Mucosa of rectum (tissue), 2 donors: ENCODE data around the gene MARK4.

ENCODE experiments used
- H3K27ac ChIP-seq, 2 donors: one replicate each; pipeline ENCODE4 v1.7.0; 2013; ENCODE audit warnings: inconsistent platforms in 2 of 2, low read depth in 2 of 2, low read length in 2 of 2
- H3K27me3 ChIP-seq, 2 donors: one replicate each; pipeline ENCODE4 v1.7.0; 2013; ENCODE audit warnings: low read length in 2 of 2; ENCODE audit not compliant: control insufficient read depth in 2 of 2, insufficient read depth in 2 of 2
- H3K36me3 ChIP-seq, 2 donors: one replicate each; pipeline ENCODE4 v1.7.0; 2013; ENCODE audit warnings: low read length in 2 of 2; ENCODE audit not compliant: control insufficient read depth in 2 of 2, insufficient read depth in 2 of 2
- H3K4me1 ChIP-seq, 2 donors: one replicate each; pipeline ENCODE4 v1.7.0; 2013; ENCODE audit warnings: low read length in 2 of 2, mild to moderate bottlenecking in 1 of 2; ENCODE audit not compliant: control insufficient read depth in 2 of 2, insufficient read depth in 2 of 2
- H3K4me3 ChIP-seq, 2 donors: one replicate each; pipeline ENCODE4 v1.7.0; 2013; ENCODE audit warnings: low read length in 2 of 2
- H3K9ac ChIP-seq, 2 donors: one replicate each; pipeline ENCODE4 v1.7.0; 2013; ENCODE audit warnings: low read length in 2 of 2, low read depth in 1 of 2, mild to moderate bottlenecking in 1 of 2
- H3K9me3 ChIP-seq, 2 donors: one replicate each; pipeline ENCODE4 v1.7.0; 2013; ENCODE audit warnings: low read length in 2 of 2; ENCODE audit not compliant: control insufficient read depth in 2 of 2
- donor health status: healthy.
- donor health status: Normal muscosa, but diverticular disease.

Gene MARK4

GRCh38 chr19:45314708-45315245 lies 63.7 kb downstream of the MARK4 start:
- Histone ChIP-seq H3K27me3 (peaks cover 3 to 9% of the 10 kb centered on the region in 2 donors), H3K9ac (no peak overlapping the region), H3K9me3 (no peaks in the 10 kb centered on the region), H3K27ac (no peak overlapping the region), H3K4me1 (no peaks in the 10 kb centered on the region), H3K4me3 (no peak overlapping the region), H3K36me3 (no peaks in the 10 kb centered on the region)

- Histone ChIP-seq H3K4me3 (no peak overlapping the region), H3K9ac (no peak overlapping the region), H3K9me3 (no peaks in the 10 kb centered on the region), H3K36me3 (no peaks in the 10 kb centered on the region), H3K4me1 (no peaks in the 10 kb centered on the region), H3K27me3 (peaks cover 3 to 9% of the 10 kb centered on the region in 2 donors), H3K27ac (no peak overlapping the region)
These were observed 64.2 kb downstream of the MARK4 start for GRCh38 chr19:45315304-45315703.

DNA sequence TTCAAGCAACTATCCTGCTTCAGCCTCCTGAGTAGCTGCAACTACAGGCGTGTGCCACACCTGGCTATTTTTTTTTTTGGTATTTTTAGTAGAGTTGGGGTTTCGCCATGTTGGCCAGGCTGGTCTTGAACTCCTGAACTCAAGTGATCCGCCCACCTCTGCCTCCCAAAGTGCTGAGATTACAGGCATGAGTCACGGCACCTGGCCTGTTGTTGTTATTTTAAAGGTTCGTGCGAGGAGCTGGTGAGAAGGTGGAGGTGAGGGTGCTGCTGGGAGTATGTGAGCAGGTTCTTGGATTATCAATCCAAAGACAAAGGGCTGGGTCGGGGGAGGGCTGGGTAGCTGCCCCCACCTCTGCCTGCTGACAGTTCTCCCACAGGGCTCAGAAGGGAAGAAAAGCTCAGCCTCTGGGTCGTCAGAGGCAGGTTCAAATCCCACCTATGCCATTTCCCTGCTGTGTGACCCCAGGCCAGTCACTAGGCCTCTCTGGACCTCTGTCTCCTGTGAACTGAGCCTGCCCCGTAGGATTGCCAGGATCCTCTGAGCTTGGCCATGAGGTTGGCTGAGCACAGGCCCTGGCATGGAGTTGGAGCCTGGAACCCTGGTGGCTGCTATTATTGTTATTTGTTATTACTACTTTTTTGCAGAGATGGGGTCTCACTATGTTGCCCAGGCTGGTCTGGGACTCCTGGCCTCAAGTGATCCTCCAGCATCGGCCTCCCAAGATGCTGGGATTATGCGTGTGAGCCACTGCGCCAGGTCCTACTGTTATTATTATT lies 70.1 kb downstream of the MARK4 start:
- Histone ChIP-seq H3K27me3 (peaks cover 13 to 20% of the 10 kb centered on the region in 2 donors), H3K9me3 (no peaks in the 10 kb centered on the region), H3K4me3 (no peak overlapping the region), H3K9ac (no peak overlapping the region), H3K27ac (no peak overlapping the region), H3K36me3 (no peaks in the 10 kb centered on the region), H3K4me1 (no peaks in the 10 kb centered on the region)

DNA sequence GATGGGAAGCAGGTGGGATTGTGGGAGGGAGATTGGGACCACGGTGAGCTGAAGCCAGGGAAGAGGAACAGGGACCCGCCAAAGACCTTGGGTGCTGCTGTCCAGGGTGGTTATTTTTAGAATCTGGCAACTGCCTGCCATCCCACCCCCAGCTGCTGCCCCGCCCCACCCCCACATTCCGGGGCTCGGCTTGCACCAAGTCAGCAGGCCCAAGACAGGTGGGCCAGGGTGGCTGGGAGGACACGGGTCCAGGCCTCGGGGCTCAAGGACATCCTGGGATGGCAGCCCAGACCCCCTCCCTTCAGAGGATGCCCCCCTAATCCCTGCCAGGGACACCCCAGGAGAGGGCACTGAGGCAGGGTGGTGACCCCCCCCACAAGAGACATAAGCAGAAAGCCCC lies 70.8 kb downstream of the MARK4 start:
- no peaks in the 10 kb centered on the region for H3K9me3 ChIP-seq
- H3K4me3 ChIP-seq = no peak overlapping the region
- no peak overlapping the region for H3K27ac ChIP-seq
- H3K36me3 ChIP-seq = no peaks in the 10 kb centered on the region
- no peaks in the 10 kb centered on the region for H3K4me1 ChIP-seq
- peaks cover 10 to 20% of the 10 kb centered on the region in 2 donors for H3K27me3 ChIP-seq
- no peak overlapping the region for H3K9ac ChIP-seq

DNA sequence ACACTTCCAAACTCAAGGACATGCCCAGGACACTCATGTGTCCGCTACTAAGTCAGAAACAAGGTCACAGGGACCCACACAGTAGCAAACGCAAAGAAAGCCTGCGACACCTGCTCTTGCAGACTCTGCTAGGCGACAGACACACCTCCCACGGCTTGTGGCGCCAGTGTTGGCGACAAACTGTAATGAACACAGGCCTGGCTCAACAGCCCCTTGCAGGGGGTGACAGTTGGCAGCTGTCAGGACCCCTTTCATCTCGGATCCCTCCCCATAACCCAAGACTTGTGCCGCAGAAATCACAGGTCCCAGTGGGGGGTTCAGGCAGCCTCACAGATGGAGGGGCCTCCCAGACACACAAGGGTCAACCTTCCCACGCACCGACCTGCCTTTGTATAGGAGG lies 71.2 kb downstream of the MARK4 start:
- Histone ChIP-seq H3K9ac (no peak overlapping the region), H3K27ac (no peak overlapping the region)

GRCh38 chr19:45322744-45323281 lies 71.7 kb downstream of the MARK4 start, which contains the start of gene CKM:
Gene CKM (minus strand): TSS chr19:45322875. CDS start chr19:45319713, 3,162 bp downstream.
- H3K9ac ChIP-seq = no peak within 1 kb of the TSS
- H3K4me3 ChIP-seq = no peak within 1 kb of the TSS
- no peaks in the 10 kb centered on the region for H3K9me3 ChIP-seq
- H3K27ac ChIP-seq = no peak within 1 kb of the TSS
- no peaks in the 10 kb centered on the region for H3K4me1 ChIP-seq
- no peaks in the 10 kb centered on the region for H3K36me3 ChIP-seq
- H3K27me3 ChIP-seq = peaks cover 10 to 20% of the 10 kb centered on the region in 2 donors

More for the DNA sequence above, 71.2 kb downstream of the MARK4 start:
- peaks cover 10 to 20% of the 10 kb centered on the region in 2 donors for H3K27me3 ChIP-seq
- H3K9me3 ChIP-seq = no peaks in the 10 kb centered on the region
- H3K36me3 ChIP-seq = no peaks in the 10 kb centered on the region
- no peaks in the 10 kb centered on the region for H3K4me1 ChIP-seq
- H3K4me3 ChIP-seq = no peak overlapping the region

DNA sequence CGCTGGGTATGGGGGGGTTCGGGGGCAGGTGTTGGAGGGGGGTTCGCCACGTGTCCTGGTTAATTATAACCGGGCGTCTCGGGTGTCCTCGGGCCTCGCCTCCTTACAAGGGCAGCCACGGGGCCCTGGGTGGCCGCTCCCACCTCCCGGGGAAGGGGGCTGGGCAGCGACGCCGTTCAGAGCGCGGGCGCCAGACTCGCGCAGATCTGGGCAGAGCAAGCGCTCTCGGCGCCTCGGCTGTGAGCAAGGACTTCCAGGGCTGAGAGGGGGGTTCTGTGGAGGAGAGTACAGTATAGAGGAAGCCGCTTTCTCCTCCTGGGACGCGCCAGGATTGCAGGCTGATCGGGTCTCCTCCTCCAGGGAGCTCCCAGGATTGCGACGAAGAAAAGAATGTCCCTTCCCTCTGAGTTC lies 72.6 kb downstream of the MARK4 start:
- no peak overlapping the region for H3K27ac ChIP-seq
- H3K9ac ChIP-seq = no peak overlapping the region
- H3K27me3 ChIP-seq = peaks cover 10 to 18% of the 10 kb centered on the region in 2 donors

GRCh38 chr19:45324349-45324907 lies 73.4 kb downstream of the MARK4 start:
- Histone ChIP-seq H3K9ac (no peak overlapping the region), H3K4me3 (no peak overlapping the region), H3K27ac (no peak overlapping the region), H3K4me1 (no peaks in the 10 kb centered on the region), H3K36me3 (no peaks in the 10 kb centered on the region), H3K27me3 (peaks cover 10 to 18% of the 10 kb centered on the region in 2 donors), H3K9me3 (no peaks in the 10 kb centered on the region)

More for the DNA sequence above, 72.6 kb downstream of the MARK4 start:
- H3K9me3 ChIP-seq = no peaks in the 10 kb centered on the region
- no peaks in the 10 kb centered on the region for H3K36me3 ChIP-seq
- no peak overlapping the region for H3K4me3 ChIP-seq
- no peaks in the 10 kb centered on the region for H3K4me1 ChIP-seq

DNA sequence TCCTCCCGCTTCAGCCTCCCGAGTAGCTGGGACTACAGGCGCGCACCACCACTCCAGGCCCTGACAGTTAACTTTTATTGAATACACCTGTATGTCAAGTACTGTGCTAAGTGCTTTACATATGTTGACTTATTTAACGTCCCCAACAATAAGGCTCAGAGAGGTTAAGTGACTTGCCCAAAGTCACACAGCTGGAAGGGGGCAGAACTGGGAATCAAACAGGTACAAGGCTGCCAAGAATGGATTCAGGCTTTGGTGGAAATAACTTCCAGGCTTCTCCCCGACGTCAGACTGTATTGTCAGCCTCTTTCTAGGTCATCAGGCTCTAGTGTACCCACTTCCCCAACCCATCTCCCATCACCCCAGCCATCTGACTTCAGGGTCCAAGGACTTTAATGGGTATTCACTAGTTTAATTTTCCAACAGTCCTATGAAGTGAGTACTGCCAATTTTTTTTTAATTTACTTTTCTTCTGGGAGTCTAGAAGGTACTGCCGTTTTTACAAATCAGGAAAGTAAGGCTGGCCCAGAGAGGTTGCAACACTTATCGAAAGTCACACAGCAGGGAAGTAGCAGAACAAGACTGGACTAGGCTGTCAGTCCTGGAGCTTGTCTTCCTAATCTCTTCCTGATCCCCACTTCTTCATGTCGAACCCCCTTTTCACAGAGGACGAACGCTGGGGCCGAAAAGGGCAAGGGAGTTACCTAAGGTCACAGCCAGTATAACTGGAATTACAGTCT lies 76.5 kb downstream of the MARK4 start:
- Histone ChIP-seq H3K36me3 (no peaks in the 10 kb centered on the region), H3K4me1 (no peaks in the 10 kb centered on the region), H3K9me3 (no peaks in the 10 kb centered on the region), H3K27me3 (peaks cover 7 to 12% of the 10 kb centered on the region in 2 donors), H3K9ac (no peak overlapping the region), H3K4me3 (no peak overlapping the region), H3K27ac (no peak overlapping the region)
